AG04450 (cell line): ENCODE measurements around the gene KCNMA1. TPM values are rescaled to one million over a fixed set of nuclear protein-coding genes. Genes with fewer than 3 reads are reported as not detected.

Experiments
- CTCF ChIA-PET: fragments of 300-600, 350-600 bp; formaldehyde crosslinking; extraction: SDS; loops from one replicate; lab custom pipeline; 2022; ENCODE audit warnings: antibody characterized with exemption, inconsistent platforms; lab: Charles Lee
- POLR2A ChIA-PET: fragments of 350-600 bp; formaldehyde crosslinking; extraction: SDS; loops from one replicate; lab custom pipeline; 2021; ENCODE audit warnings: antibody characterized with exemption, inconsistent platforms; lab: Yijun Ruan, JAX
- DNase-seq: peaks from one replicate; pipeline ENCODE4 v3.0.0-alpha.2; 2011; ENCODE audit warnings: low read depth, low spot score
- H3K27ac ChIP-seq: one replicate; pipeline ENCODE4 v1.5.1; 2012; ENCODE audit warnings: low read depth, low read length, control low read depth
- H3K27me3 ChIP-seq: one replicate; pipeline ENCODE4 v1.6.0; 2012; ENCODE audit warnings: low read length; ENCODE audit not compliant: control insufficient read depth, insufficient read depth
- H3K4me3 ChIP-seq: 2 replicates; pipeline ENCODE4 v1.5.1; 2011; ENCODE audit warnings: mild to moderate bottlenecking, low read depth, low read length, control low read depth
- H3K9me3 ChIP-seq: 2 replicates; pipeline ENCODE4 v1.5.1; 2012; ENCODE audit warnings: low read length; ENCODE audit not compliant: control insufficient read depth, insufficient read depth
- CTCF ChIP-seq: IDR thresholded peaks from 2 replicates; pipeline ENCODE4 v1.5.1; 2011; ENCODE audit warnings: low read depth, low read length, control low read depth, inconsistent platforms
- polyA plus RNA-seq: library from polyadenylated mRNA; depleted of rRNA; stranded (reverse); fragments of >200 nt; gene quantifications from 2 replicates; pipeline ENCODE4 v1.2.3, GENCODE V29; 2011

The KCNMA1 gene
- polyA plus RNA-seq, 1 experiment = 58.8 TPM

GRCh38 chr10:77537720-77538373, 99.8 kb downstream of the KCNMA1 start:
- POLR2A ChIA-PET = no interaction called here
- Histone ChIP-seq H3K27ac (no peak overlapping the region), H3K27me3 (no peaks in the 10 kb centered on the region), H3K4me3 (no peak overlapping the region), H3K9me3 (no peaks in the 10 kb centered on the region)
- DNase-seq = peak; percentile 24
- CTCF ChIA-PET = no interaction called here
- TF ChIP-seq CTCF = no peak

DNA sequence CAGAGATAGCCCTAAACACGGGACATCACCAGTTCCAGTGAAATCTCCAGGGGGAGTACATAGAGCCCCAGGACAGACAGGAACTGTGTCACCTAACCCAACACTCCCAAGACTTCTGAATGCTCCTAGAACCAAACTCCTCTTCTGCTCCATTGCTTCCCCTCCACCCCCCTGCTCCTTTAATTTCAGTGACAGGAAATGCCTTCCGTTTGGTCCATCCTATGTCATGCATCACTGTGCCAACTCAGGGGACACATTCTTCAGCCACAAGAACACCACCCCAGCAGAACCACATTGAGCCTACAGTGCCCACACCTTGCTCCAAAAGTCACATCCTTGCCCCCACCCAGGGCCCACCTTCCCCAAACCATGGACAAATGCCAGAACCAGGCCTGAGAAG, 100.5 kb downstream of the KCNMA1 start:
- H3K27me3 ChIP-seq = no peaks in the 10 kb centered on the region
- DNase-seq = no peak
- no peak for TF ChIP-seq CTCF
- POLR2A ChIA-PET = no interaction called here
- CTCF ChIA-PET = no interaction called here
- no peak overlapping the region for H3K4me3 ChIP-seq
- no peaks in the 10 kb centered on the region for H3K9me3 ChIP-seq
- H3K27ac ChIP-seq = no peak overlapping the region

DNA sequence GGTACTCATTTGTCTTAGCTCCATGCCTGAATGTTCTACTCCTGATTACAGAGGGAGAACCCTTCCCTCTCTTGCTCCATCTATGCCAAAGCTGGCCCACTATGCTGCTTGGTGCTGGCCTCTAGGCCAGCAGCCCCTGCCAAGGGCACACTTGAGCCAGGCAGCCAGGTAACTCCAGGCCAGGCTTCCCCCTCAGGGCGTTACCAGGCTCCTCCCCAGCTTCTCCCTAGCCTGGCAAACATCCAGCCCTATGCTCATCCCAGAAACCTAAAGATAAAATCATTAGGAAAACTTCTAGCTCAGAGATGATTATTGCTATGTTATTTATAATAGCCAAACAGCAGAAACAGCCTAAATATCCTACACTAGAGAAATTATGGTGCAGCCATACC, 103.7 kb downstream of the KCNMA1 start:
- TF ChIP-seq CTCF = no peak
- ChIA-PET CTCF (interaction anchor here (1.0 to 1.1 kb wide), 2 partner anchors 9 to 110 kb away, joined by 3 to 4 read pairs; no protein-coding TSS in a partner anchor), POLR2A (no interaction called here)
- DNase-seq = no peak
- no peaks in the 10 kb centered on the region for H3K27me3 ChIP-seq
- no peak overlapping the region for H3K4me3 ChIP-seq
- no peaks in the 10 kb centered on the region for H3K9me3 ChIP-seq
- H3K27ac ChIP-seq = no peak overlapping the region

DNA sequence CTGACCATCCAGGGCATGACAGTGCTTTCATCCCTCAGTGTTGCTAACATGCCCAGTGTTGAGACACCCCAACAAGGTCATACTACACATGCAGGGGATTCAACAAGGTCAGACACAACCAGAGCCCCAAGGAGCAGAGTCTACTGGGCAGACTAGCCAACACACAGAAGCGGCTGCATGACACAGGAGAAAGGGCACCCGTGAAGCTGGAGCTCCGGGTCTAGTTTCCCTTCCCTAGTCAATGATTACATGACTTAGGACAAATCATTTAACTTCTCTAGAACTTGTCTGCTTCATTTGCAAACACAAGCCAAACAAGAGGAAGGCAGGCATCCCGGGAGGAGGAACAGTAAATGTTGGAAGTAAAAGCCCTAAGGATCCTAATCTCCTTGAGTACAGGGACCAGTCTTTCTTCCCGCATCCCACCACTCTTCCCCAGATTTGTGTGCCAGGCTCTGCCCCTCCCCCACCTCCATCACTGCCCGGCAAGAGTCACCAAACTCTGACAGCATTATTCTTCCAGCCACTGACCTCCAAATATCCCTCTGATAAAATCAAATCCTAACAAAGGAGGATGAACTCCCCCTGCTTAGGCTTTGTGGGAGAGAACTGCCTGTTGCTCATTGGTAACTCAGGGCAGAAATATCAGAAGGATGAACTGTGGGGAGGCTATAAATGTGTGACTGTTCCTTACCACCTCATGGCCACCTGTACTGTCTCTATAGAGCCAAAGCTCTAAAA, 104.3 kb downstream of the KCNMA1 start:
- DNase-seq = no peak
- TF ChIP-seq CTCF = no peak
- Histone ChIP-seq H3K9me3 (no peaks in the 10 kb centered on the region), H3K27ac (peak overlapping the region; percentile 31), H3K27me3 (no peaks in the 10 kb centered on the region), H3K4me3 (no peak overlapping the region)
- ChIA-PET POLR2A (no interaction called here), CTCF (interaction anchor here (1.0 to 1.1 kb wide), 2 partner anchors 8 to 110 kb away, joined by 3 to 4 read pairs; no protein-coding TSS in a partner anchor)

- no peaks in the 10 kb centered on the region for H3K9me3 ChIP-seq
- peak overlapping the region; percentile 29; the same call in 1 of the 2 replicates for H3K4me3 ChIP-seq
- TF ChIP-seq CTCF = no peak
- ChIA-PET POLR2A (interaction anchor here (0.9 to 1.9 kb wide), 4 partner anchors 10 to 55 kb away, joined by 3 to 17 read pairs (median 8); no protein-coding TSS in a partner anchor), CTCF (interaction anchor here (1.3 kb wide), 1 partner anchor 22 kb away, joined by 3 read pairs; no protein-coding TSS in a partner anchor)
- no peaks in the 10 kb centered on the region for H3K27me3 ChIP-seq
- peak overlapping the region; percentile 98 for H3K27ac ChIP-seq
- peak; percentile 68 for DNase-seq
Measured at GRCh38 chr10:77532068-77532467, 105.5 kb downstream of the KCNMA1 start.
